ENCODE data around the gene P2RX1. TPM values are rescaled to one million over a fixed set of nuclear protein-coding genes. Genes with fewer than 3 reads are reported as not detected.

Gene P2RX1
- total and polyA plus RNA-seq, 9 donors, result 2.1 to 8.6 (median 3.0) TPM

- 87% methylated on average over 14 of the region's 14 CpGs for WGBS (ENCODE audit: insufficient coverage)
- DNase-seq, result no peak
- no peaks in the 10 kb centered on the region for H3K9me3 ChIP-seq (replicated peaks; ENCODE audit: control insufficient read depth, low read depth, low read length)
- no peak overlapping the region for H3K27ac ChIP-seq (ENCODE audit: low read length)
- H3K36me3 ChIP-seq (ENCODE audit: control insufficient read depth, insufficient read depth, low read length), result no peaks in the 10 kb centered on the region
- H3K4me3 ChIP-seq (ENCODE audit: low read length), result no peak overlapping the region
- H3K4me1 ChIP-seq (ENCODE audit: control insufficient read depth, insufficient read depth, low read length), result peaks cover 71% of the 10 kb centered on the region
- H3K27me3 ChIP-seq (ENCODE audit: control insufficient read depth, insufficient read depth, low read length), result peaks cover 37% of the 10 kb centered on the region
These were observed 43.8 kb upstream of the P2RX1 start for GRCh38 chr17:3959921-3960601.

- no peaks in the 10 kb centered on the region for H3K9me3 ChIP-seq (replicated peaks; ENCODE audit: control insufficient read depth, low read depth, low read length)
- no peak overlapping the region for H3K4me3 ChIP-seq (ENCODE audit: low read length)
- peaks cover 71% of the 10 kb centered on the region for H3K4me1 ChIP-seq (ENCODE audit: control insufficient read depth, insufficient read depth, low read length)
- no peak for DNase-seq
- H3K27ac ChIP-seq (ENCODE audit: low read length), result no peak overlapping the region
- WGBS (ENCODE audit: insufficient coverage), result 67% methylated on average over 11 of the region's 15 CpGs
- peaks cover 30% of the 10 kb centered on the region for H3K27me3 ChIP-seq (ENCODE audit: control insufficient read depth, insufficient read depth, low read length)
- no peaks in the 10 kb centered on the region for H3K36me3 ChIP-seq (ENCODE audit: control insufficient read depth, insufficient read depth, low read length)
These were observed 43.1 kb upstream of the P2RX1 start for GRCh38 chr17:3959295-3959899.

GRCh38 chr17:3957735-3958599 lies 41.7 kb upstream of the P2RX1 start:
- peaks cover 19% of the 10 kb centered on the region for H3K27me3 ChIP-seq (ENCODE audit: control insufficient read depth, insufficient read depth, low read length)
- no peaks in the 10 kb centered on the region for H3K36me3 ChIP-seq (ENCODE audit: control insufficient read depth, insufficient read depth, low read length)
- H3K9me3 ChIP-seq (replicated peaks; ENCODE audit: control insufficient read depth, low read depth, low read length), result no peaks in the 10 kb centered on the region
- WGBS (ENCODE audit: insufficient coverage), result 52% methylated on average over 12 of the region's 18 CpGs
- H3K27ac ChIP-seq (ENCODE audit: low read length), result no peak overlapping the region
- H3K4me3 ChIP-seq (ENCODE audit: low read length), result no peak overlapping the region
- DNase-seq, result no peak
- peaks cover 63% of the 10 kb centered on the region for H3K4me1 ChIP-seq (ENCODE audit: control insufficient read depth, insufficient read depth, low read length)

- H3K9me3 ChIP-seq (replicated peaks; ENCODE audit: control insufficient read depth, low read depth, low read length), result no peaks in the 10 kb centered on the region
- WGBS (ENCODE audit: insufficient coverage), result 77% methylated on average over 9 of the region's 12 CpGs
- peaks cover 59% of the 10 kb centered on the region for H3K4me1 ChIP-seq (ENCODE audit: control insufficient read depth, insufficient read depth, low read length)
- no peaks in the 10 kb centered on the region for H3K36me3 ChIP-seq (ENCODE audit: control insufficient read depth, insufficient read depth, low read length)
- H3K4me3 ChIP-seq (ENCODE audit: low read length), result no peak overlapping the region
- peaks cover 9% of the 10 kb centered on the region for H3K27me3 ChIP-seq (ENCODE audit: control insufficient read depth, insufficient read depth, low read length)
- no peak overlapping the region for H3K27ac ChIP-seq (ENCODE audit: low read length)
- no peak for DNase-seq
These were observed 40.7 kb upstream of the P2RX1 start for GRCh38 chr17:3956983-3957382.

- no peaks in the 10 kb centered on the region for H3K36me3 ChIP-seq (ENCODE audit: control insufficient read depth, insufficient read depth, low read length)
- no peak overlapping the region for H3K4me3 ChIP-seq (ENCODE audit: low read length)
- WGBS (ENCODE audit: insufficient coverage), result 48% methylated on average over 5 of the region's 15 CpGs
- H3K9me3 ChIP-seq (replicated peaks; ENCODE audit: control insufficient read depth, low read depth, low read length), result no peaks in the 10 kb centered on the region
- H3K4me1 ChIP-seq (ENCODE audit: control insufficient read depth, insufficient read depth, low read length), result peaks cover 54% of the 10 kb centered on the region
- peaks cover 4% of the 10 kb centered on the region for H3K27me3 ChIP-seq (ENCODE audit: control insufficient read depth, insufficient read depth, low read length)
- no peak for DNase-seq
- H3K27ac ChIP-seq (ENCODE audit: low read length), result no peak overlapping the region
These were observed 40.2 kb upstream of the P2RX1 start for GRCh38 chr17:3956327-3956957.

DNA sequence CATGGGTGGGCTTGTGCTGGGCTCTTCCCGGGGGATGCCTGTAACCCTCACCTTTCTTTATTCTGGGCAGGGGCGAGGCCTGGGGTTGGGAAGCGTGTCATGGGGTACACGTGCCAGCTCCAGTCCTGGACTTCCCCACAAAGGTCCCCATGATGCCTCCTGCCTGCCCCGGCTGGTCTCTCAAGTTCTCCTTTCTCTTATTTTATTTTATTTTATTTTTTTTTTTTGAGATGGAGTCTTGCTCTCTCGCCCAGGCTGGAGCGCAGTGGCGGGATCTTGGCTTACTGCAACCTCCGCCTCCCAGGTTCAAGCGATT lies 39.4 kb upstream of the P2RX1 start:
- Histone ChIP-seq H3K36me3 (ENCODE audit: control insufficient read depth, insufficient read depth, low read length) (no peaks in the 10 kb centered on the region), H3K9me3 (replicated peaks; ENCODE audit: control insufficient read depth, low read depth, low read length) (no peaks in the 10 kb centered on the region), H3K27me3 (ENCODE audit: control insufficient read depth, insufficient read depth, low read length) (no peaks in the 10 kb centered on the region), H3K4me3 (ENCODE audit: low read length) (no peak overlapping the region), H3K4me1 (ENCODE audit: control insufficient read depth, insufficient read depth, low read length) (peaks cover 47% of the 10 kb centered on the region), H3K27ac (ENCODE audit: low read length) (peak overlapping the region; percentile 51)
- no peak for DNase-seq
- 94% methylated on average over 2 of the region's 10 CpGs for WGBS (ENCODE audit: insufficient coverage)

GRCh38 chr17:3954976-3955672 lies 38.9 kb upstream of the P2RX1 start:
- Histone ChIP-seq H3K36me3 (ENCODE audit: control insufficient read depth, insufficient read depth, low read length) (no peaks in the 10 kb centered on the region), H3K9me3 (replicated peaks; ENCODE audit: control insufficient read depth, low read depth, low read length) (no peaks in the 10 kb centered on the region), H3K27me3 (ENCODE audit: control insufficient read depth, insufficient read depth, low read length) (no peaks in the 10 kb centered on the region), H3K4me3 (ENCODE audit: low read length) (no peak overlapping the region), H3K27ac (ENCODE audit: low read length) (peak overlapping the region; percentile 51), H3K4me1 (ENCODE audit: control insufficient read depth, insufficient read depth, low read length) (peaks cover 42% of the 10 kb centered on the region)
- WGBS (ENCODE audit: insufficient coverage), result 30% methylated on average over 16 of the region's 18 CpGs
- DNase-seq, result peak; percentile 62

DNA sequence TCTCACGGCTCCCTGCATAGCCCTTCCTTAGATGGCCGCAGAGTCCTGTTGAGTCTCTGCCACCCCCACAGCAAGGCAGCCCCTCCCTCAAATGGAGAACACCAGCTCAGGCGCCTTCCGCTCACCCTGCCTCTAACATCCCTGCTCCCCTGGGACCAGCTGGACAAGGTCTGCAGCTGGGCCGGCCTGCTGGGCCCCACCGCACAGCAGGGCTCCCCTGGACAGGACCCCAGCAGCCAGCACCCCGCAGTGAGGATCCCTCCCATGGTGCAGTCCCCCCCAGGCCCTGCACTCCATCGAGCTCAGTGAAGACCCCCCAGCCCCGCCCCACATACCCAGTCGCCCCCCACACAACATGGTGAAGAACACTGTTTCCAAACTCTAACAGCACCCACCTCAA lies 37.8 kb upstream of the P2RX1 start:
- Histone ChIP-seq H3K9me3 (replicated peaks; ENCODE audit: control insufficient read depth, low read depth, low read length) (no peaks in the 10 kb centered on the region), H3K4me3 (ENCODE audit: low read length) (no peak overlapping the region), H3K27ac (ENCODE audit: low read length) (no peak overlapping the region), H3K27me3 (ENCODE audit: control insufficient read depth, insufficient read depth, low read length) (no peaks in the 10 kb centered on the region), H3K4me1 (ENCODE audit: control insufficient read depth, insufficient read depth, low read length) (peaks cover 31% of the 10 kb centered on the region), H3K36me3 (ENCODE audit: control insufficient read depth, insufficient read depth, low read length) (no peaks in the 10 kb centered on the region)
- WGBS (ENCODE audit: insufficient coverage), result 78% methylated on average over 6 of the region's 10 CpGs
- DNase-seq, result no peak

DNA sequence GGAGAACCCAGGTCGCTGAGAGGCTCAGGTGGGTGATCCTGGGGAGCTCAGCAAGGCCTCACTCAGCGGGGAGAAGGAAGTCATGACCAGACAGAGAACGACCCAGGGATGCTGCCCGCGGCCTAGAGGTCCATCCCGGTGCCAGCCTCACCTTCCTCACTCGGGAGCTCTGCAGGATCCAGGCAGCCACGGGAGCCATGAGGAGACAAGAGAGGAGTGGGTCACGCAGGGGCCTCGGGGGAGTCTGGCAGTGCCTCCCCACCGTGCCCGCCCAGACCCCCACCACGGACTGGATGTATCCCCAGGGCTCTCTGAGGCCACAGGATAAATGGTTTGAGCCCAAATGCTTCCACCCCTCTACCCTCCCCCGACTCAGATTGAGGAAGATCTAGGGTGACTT lies 37.3 kb upstream of the P2RX1 start:
- H3K4me3 ChIP-seq (ENCODE audit: low read length), result no peak overlapping the region
- WGBS (ENCODE audit: insufficient coverage), result 72% methylated on average over 6 of the region's 14 CpGs
- DNase-seq, result no peak
- no peaks in the 10 kb centered on the region for H3K9me3 ChIP-seq (replicated peaks; ENCODE audit: control insufficient read depth, low read depth, low read length)
- peaks cover 31% of the 10 kb centered on the region for H3K4me1 ChIP-seq (ENCODE audit: control insufficient read depth, insufficient read depth, low read length)
- no peaks in the 10 kb centered on the region for H3K36me3 ChIP-seq (ENCODE audit: control insufficient read depth, insufficient read depth, low read length)
- H3K27me3 ChIP-seq (ENCODE audit: control insufficient read depth, insufficient read depth, low read length), result no peaks in the 10 kb centered on the region
- H3K27ac ChIP-seq (ENCODE audit: low read length), result no peak overlapping the region

Measured in muscle of leg (tissue), 11 donors.